ENCODE data around the gene TBX4.
"Not testable (repeated sequence)": the region's sequence is repeated elsewhere in the genome, so short reads cannot be mapped to it uniquely, and the experiment has no call there.

The TBX4 gene

DNA sequence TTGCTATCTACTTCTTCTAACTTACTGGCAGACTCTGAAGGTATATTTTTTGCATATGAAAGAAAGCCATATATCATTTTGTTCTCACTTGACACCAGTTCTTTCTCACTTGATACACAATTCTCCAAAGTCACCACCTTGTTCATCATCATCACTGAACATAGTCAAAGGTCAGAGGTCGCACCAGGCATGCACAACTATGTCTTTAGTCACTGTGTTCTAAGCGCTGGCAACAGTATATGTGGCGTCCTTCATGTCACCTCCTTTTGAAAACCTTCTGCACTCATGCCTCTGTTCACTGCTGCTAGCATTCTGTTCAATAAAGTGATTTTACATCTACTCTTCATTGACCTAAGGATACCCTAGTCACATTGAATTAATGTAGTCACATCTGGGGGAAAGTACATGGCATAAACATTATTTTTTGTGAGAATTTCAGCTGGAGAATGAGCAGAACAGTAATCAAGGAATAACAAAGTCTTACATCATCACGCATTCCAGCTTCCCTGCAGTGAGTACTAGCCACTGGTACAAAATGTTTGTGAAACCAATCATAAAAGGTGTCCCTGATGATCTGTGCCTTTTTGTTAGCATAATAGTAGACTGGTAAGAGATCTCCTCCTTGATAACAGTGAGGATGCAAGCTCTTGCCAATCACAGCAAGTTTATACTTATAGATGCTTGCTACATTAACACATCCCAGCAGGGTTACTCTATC is 20.5 kb upstream of the TBX4 start:
- peak; percentile 24 for DNase-seq

- DNase-seq, result no peak
Observed at GRCh38 chr17:61436273-61436672, 15.9 kb upstream of the TBX4 start.

GRCh38 chr17:61436995-61437704 is 15.1 kb upstream of the TBX4 start:
- no peak for DNase-seq

DNA sequence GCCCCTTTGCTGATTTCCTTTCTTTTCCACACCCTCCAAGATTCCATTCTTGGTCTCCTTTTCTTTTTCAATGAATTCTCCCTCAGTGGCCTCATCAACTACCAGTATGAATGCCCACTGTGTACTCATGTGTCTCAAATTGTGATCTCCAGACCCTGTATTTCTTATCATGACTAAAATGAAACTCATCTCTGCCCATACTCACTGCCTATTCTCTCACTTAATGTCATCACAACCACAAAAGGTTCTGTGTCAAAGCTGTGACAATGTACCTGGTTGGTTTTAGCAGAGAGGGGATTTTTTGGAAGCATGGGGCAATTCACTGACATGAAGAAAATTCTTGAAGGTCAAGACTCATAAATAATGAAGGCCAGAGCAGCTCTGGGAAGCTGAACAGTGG is 11.5 kb upstream of the TBX4 start:
- no peak for DNase-seq

GRCh38 chr17:61441507-61441906 is 10.7 kb upstream of the TBX4 start:
- DNase-seq, result not testable (repeated sequence)

- DNase-seq, result no peak
Observed at GRCh38 chr17:61442136-61442775, 10.0 kb upstream of the TBX4 start.

DNA sequence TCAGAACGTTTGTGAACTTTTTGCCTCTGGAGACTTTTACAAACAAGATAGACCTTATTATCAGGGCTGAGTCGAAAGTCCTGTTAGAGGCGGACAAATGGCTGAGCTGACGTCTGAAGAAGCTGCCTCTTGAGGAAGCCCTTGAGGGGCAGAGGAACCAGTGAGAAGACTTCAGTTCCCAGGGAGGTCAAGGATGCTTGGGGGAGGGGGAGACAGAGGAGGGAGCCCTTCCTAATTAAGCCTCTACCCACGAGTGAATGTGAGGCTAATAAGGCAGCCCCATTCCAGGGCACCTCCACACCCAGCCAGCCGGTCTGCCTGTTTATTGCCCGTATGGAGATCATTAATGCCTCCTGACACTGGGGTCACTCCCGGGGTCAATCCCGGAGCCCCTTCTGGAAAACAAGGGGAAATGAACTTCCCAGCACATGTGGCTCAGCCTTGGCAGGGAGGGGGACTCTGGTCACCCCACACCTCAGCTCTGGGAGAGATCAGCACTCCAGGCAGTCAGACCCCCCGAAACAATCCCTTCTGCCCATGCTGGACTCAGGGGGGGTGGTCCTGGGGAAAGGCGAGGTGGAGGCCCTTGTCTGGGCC is 9.2 kb upstream of the TBX4 start:
- no peak for DNase-seq

DNA sequence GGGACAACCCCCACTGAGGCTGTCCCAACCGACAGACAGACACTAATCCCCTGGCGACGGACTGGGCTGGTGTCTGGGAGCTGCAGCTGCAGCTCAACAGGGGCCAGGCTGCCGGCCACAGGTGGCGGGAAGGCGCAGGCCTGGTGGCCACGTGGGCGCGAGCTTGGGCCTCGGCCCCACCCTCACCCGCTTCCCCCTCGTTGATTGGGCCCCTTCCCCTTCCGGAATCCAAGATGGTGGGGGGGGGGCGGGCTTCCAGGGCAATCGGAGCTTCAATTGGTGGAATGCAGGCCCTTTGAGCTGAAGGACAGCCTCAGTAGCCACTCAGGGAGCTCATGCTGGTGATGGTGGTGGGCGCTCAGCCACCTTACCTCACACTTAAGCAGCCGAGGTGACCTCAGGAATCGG is 8.7 kb upstream of the TBX4 start:
- no peak for DNase-seq

GRCh38 chr17:61444075-61444474 is 8.1 kb upstream of the TBX4 start:
- DNase-seq, result no peak

- no peak for DNase-seq
Observed at GRCh38 chr17:61444831-61445230, 7.4 kb upstream of the TBX4 start.

GRCh38 chr17:61447358-61447757 is 4.9 kb upstream of the TBX4 start:
- DNase-seq, result no peak

DNA sequence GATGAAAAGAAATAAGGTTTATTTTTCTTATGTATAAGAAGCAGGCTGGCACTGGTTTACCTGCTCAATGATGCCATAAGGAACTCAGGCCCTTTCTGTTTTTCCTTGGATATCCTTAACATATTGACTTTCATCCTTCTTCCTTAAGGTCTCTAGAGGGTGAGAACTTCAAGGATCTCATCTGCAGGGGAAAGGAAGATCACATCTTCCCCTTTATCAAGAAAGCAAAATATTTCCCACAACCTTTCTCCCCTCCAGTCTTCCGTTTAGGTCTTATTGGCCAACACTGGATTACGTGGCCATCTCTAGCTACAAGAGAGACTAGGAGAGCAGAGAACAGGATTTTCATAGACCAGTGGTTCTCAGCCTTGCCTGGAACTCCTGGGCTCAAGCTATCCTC is 4.2 kb upstream of the TBX4 start:
- no peak for DNase-seq

DNA sequence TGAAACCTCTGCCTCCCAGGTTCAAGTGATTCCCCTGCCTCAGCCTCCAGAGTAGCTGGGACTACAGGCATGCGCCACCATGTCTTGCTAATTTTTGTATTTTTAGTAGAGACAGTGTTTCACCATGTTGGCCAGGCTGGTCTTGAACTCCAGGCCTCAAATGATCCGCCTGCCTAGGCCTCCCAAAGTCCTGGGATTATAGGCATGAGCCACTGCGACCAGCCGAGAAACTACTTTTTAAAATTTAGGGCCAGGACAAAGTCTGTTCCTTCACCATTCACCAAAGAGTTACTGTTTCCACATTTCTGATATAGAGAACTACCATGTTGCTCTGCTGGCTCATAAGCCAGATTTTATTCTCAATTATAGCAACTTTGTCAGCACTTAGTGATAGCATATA is 3.1 kb upstream of the TBX4 start:
- not testable (repeated sequence) for DNase-seq

- no peak for DNase-seq
Observed at GRCh38 chr17:61449707-61450640, 2.2 kb upstream of the TBX4 start.

- DNase-seq, result no peak
Observed at GRCh38 chr17:61450641-61451537, 1.3 kb upstream of the TBX4 start.

DNA sequence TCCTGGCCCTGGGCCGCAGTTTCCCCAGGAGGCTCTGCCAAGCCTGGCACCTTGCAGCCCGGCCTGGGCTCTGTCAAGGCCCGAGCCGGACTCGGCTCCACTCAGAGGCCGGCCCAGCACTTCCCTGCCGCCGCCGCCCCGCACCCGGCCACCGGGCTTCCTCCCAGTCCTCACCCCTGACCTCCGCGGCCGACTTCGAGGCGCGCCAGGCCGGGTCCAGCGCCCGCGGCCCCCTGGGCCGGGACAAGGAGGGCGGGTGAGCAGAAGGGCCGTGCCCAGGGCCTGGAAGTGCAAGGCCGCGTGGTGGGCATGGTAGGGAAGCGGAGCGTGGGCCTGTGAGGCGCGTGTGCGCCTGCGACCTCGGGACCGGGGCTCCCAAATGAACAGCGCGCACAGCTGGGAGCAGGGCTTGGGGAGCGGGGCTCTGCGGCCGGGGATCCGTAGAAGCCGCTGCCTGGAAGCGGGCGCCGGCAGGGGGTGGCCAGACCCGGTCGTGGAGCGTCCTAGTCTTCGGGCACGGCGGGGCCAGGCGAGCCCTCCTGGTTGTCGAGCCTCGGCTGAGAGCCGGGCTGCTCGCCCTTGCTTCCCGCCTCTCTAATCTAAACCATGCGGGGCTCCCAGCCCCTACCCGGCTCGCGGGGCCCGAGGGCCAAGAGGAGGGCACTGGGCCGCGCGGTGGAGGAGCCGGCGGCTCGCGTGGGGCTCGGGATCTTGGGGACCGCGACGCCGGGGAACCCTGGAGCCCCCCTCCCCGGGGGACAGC is 503 bp upstream of the TBX4 start:
- no peak for DNase-seq

- DNase-seq, result no peak
Observed at GRCh38 chr17:61453566-61454380, 1.6 kb downstream of the TBX4 start.

DNA sequence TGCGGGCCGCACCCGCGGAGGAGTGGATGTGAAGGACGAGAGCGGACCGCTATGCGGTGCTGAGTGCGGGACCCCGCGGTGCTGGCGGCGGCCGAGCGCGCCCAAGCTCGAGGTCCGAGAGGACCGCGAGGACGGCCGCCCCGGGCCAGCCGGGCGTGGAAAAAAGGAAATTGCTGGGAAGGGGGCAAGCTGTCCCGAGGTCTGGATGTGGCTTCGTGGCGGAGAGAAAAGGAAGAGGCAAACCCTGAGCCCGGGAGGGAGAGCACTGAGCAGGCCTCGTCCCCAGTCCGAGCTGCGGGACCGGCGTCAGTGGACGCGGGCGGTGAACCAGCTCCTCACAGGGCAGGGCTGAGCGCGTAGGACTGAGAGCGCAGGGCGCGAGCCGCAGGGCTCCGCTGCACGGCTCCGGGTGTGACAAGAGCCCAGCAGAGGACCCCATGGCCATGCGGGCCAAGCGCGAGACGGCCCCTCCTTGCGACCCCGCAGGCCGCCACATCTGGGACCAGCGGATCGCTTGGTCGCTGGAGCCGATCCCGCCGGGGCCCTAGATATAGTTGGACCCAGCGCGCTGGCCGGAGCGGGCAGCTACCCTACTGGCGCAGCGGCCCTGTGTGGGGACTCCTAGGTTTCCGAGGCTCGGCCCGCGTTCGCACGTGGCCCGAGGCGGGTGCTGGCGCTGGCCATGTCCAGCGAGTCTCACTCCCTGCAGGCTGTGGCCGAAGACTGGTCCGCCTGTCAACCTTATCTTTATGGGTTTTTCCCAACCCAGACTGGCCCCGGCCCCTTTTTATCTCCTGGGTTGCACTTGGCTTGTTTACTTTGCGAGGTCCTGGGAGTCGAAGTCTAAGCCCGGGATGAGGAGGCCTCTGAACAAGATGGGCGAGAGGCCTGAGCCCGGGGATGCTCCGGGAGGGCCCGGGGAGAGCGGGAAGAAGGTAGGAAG is 2.4 kb downstream of the TBX4 start:
- no peak for DNase-seq
